ENCODE data around the gene WASF2.

The WASF2 gene

GRCh38 chr1:27430903-27431600, 58.9 kb downstream of the WASF2 start:
- DNase-seq (ENCODE audit: insufficient read length, low spot score) (no peak), FAIRE-seq (peak; percentile 57)
- TF ChIP-seq POLR2A (IDR thresholded peaks at IDR 0.05; ENCODE audit: low read depth, low read length) (no peak), SPI1 (IDR thresholded peaks at IDR 0.05; ENCODE audit: low read depth, low read length) (peak; percentile 60)

- FAIRE-seq (no peak), DNase-seq (ENCODE audit: insufficient read length, low spot score) (no peak)
- TF ChIP-seq TAF1 (IDR thresholded peaks at IDR 0.05; ENCODE audit: low read depth, low read length) (no peak), POLR2AphosphoS5 (IDR thresholded peaks at IDR 0.05; ENCODE audit: low read depth, low read length) (no peak), POLR2A (IDR thresholded peaks at IDR 0.05; ENCODE audit: low read depth, low read length) (no peak), PAX5 (IDR thresholded peaks at IDR 0.05; ENCODE audit: insufficient read depth, low read length, severe bottlenecking) (no peak), SPI1 (IDR thresholded peaks at IDR 0.05; ENCODE audit: low read depth, low read length) (no peak), POU2F2 (IDR thresholded peaks at IDR 0.05; ENCODE audit: low read depth, low read length) (no peak)
Observed at GRCh38 chr1:27429029-27429425, 60.9 kb downstream of the WASF2 start.

GRCh38 chr1:27428316-27429028, 61.5 kb downstream of the WASF2 start:
- no peak for DNase-seq (ENCODE audit: insufficient read length, low spot score)
- FAIRE-seq, result peak; percentile 84
- no peak for TF ChIP-seq PAX5 (IDR thresholded peaks at IDR 0.05; ENCODE audit: insufficient read depth, low read length, severe bottlenecking)
- no peak for TF ChIP-seq TAF1 (IDR thresholded peaks at IDR 0.05; ENCODE audit: low read depth, low read length)
- TF ChIP-seq POLR2AphosphoS5 (IDR thresholded peaks at IDR 0.05; ENCODE audit: low read depth, low read length), result no peak
- TF ChIP-seq SPI1 (IDR thresholded peaks at IDR 0.05; ENCODE audit: low read depth, low read length), result no peak
- no peak for TF ChIP-seq POU2F2 (IDR thresholded peaks at IDR 0.05; ENCODE audit: low read depth, low read length)
- no peak for TF ChIP-seq POLR2A (IDR thresholded peaks at IDR 0.05; ENCODE audit: low read depth, low read length)

GRCh38 chr1:27427816-27428315, 62.1 kb downstream of the WASF2 start:
- TF ChIP-seq POLR2A (IDR thresholded peaks at IDR 0.05; ENCODE audit: low read depth, low read length) (no peak), POLR2AphosphoS5 (IDR thresholded peaks at IDR 0.05; ENCODE audit: low read depth, low read length) (no peak), POU2F2 (IDR thresholded peaks at IDR 0.05; ENCODE audit: low read depth, low read length) (no peak), SPI1 (IDR thresholded peaks at IDR 0.05; ENCODE audit: low read depth, low read length) (no peak), TAF1 (IDR thresholded peaks at IDR 0.05; ENCODE audit: low read depth, low read length) (no peak), PAX5 (IDR thresholded peaks at IDR 0.05; ENCODE audit: insufficient read depth, low read length, severe bottlenecking) (no peak)

GRCh38 chr1:27427329-27427728, 62.6 kb downstream of the WASF2 start:
- TF ChIP-seq SPI1 (IDR thresholded peaks at IDR 0.05; ENCODE audit: low read depth, low read length) (peak; percentile 63), POLR2AphosphoS5 (IDR thresholded peaks at IDR 0.05; ENCODE audit: low read depth, low read length) (no peak)
- DNase-seq (ENCODE audit: insufficient read length, low spot score) (no peak), FAIRE-seq (no peak)

More at GRCh38 chr1:27427816-27428315, 62.1 kb downstream of the WASF2 start:
- no peak for DNase-seq (ENCODE audit: insufficient read length, low spot score)
- FAIRE-seq, result no peak

GRCh38 chr1:27423709-27424108, 66.3 kb downstream of the WASF2 start:
- FAIRE-seq (no peak), DNase-seq (ENCODE audit: insufficient read length, low spot score) (no peak)
- TF ChIP-seq PAX5 (IDR thresholded peaks at IDR 0.05; ENCODE audit: insufficient read depth, low read length, severe bottlenecking), result no peak
- TF ChIP-seq POLR2AphosphoS5 (IDR thresholded peaks at IDR 0.05; ENCODE audit: low read depth, low read length), result no peak
- no peak for TF ChIP-seq TAF1 (IDR thresholded peaks at IDR 0.05; ENCODE audit: low read depth, low read length)
- TF ChIP-seq POU2F2 (IDR thresholded peaks at IDR 0.05; ENCODE audit: low read depth, low read length), result no peak
- TF ChIP-seq SPI1 (IDR thresholded peaks at IDR 0.05; ENCODE audit: low read depth, low read length), result no peak
- no peak for TF ChIP-seq POLR2A (IDR thresholded peaks at IDR 0.05; ENCODE audit: low read depth, low read length)

- TF ChIP-seq POU2F2 (IDR thresholded peaks at IDR 0.05; ENCODE audit: low read depth, low read length) (peak; percentile 64; the same call in 1 of the 2 replicates), POLR2A (IDR thresholded peaks at IDR 0.05; ENCODE audit: low read depth, low read length) (peak; percentile 23; the same call in 1 of the 2 replicates), POLR2AphosphoS5 (IDR thresholded peaks at IDR 0.05; ENCODE audit: low read depth, low read length) (peak; percentile 47; the same call in 1 of the 2 replicates), PAX5 (IDR thresholded peaks at IDR 0.05; ENCODE audit: insufficient read depth, low read length, severe bottlenecking) (no peak), SPI1 (IDR thresholded peaks at IDR 0.05; ENCODE audit: low read depth, low read length) (no peak)
- FAIRE-seq (peak; percentile 79), DNase-seq (ENCODE audit: insufficient read length, low spot score) (no peak)
Observed at GRCh38 chr1:27418326-27419185, 71.4 kb downstream of the WASF2 start.

GRCh38 chr1:27417713-27418112, 72.3 kb downstream of the WASF2 start:
- FAIRE-seq, result peak; percentile 33
- no peak for DNase-seq (ENCODE audit: insufficient read length, low spot score)
- TF ChIP-seq POLR2AphosphoS5 (IDR thresholded peaks at IDR 0.05; ENCODE audit: low read depth, low read length) (no peak), TAF1 (IDR thresholded peaks at IDR 0.05; ENCODE audit: low read depth, low read length) (no peak), PAX5 (IDR thresholded peaks at IDR 0.05; ENCODE audit: insufficient read depth, low read length, severe bottlenecking) (no peak), POLR2A (IDR thresholded peaks at IDR 0.05; ENCODE audit: low read depth, low read length) (no peak), POU2F2 (IDR thresholded peaks at IDR 0.05; ENCODE audit: low read depth, low read length) (no peak), SPI1 (IDR thresholded peaks at IDR 0.05; ENCODE audit: low read depth, low read length) (no peak)

Measured in GM12891 (cell line).